ENCODE results near the gene DLK1.

The DLK1 gene

DNA sequence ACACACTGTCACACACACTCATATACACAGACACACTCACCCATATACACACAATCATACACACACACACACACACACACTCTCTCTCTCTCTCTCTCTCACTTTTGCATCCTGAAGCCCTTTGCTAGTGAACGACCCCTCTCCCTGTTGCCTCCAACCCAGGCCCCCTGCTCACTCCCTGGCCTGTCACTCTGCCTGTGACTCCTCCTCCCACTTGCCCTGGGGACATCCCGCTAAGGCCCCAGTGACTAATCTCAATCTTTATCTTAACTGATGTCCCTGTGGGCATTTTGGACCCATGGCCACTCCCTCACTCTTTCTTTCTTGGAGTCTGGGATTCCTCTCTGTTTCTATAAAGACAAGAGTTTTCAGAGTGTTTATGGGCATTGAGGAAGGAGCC lies 10.9 kb upstream of the DLK1 start:
- TF ChIP-seq EP300 (IDR thresholded peaks at IDR 0.05; ENCODE audit: borderline replicate concordance): no peak
- TF ChIP-seq, protein P1, sequence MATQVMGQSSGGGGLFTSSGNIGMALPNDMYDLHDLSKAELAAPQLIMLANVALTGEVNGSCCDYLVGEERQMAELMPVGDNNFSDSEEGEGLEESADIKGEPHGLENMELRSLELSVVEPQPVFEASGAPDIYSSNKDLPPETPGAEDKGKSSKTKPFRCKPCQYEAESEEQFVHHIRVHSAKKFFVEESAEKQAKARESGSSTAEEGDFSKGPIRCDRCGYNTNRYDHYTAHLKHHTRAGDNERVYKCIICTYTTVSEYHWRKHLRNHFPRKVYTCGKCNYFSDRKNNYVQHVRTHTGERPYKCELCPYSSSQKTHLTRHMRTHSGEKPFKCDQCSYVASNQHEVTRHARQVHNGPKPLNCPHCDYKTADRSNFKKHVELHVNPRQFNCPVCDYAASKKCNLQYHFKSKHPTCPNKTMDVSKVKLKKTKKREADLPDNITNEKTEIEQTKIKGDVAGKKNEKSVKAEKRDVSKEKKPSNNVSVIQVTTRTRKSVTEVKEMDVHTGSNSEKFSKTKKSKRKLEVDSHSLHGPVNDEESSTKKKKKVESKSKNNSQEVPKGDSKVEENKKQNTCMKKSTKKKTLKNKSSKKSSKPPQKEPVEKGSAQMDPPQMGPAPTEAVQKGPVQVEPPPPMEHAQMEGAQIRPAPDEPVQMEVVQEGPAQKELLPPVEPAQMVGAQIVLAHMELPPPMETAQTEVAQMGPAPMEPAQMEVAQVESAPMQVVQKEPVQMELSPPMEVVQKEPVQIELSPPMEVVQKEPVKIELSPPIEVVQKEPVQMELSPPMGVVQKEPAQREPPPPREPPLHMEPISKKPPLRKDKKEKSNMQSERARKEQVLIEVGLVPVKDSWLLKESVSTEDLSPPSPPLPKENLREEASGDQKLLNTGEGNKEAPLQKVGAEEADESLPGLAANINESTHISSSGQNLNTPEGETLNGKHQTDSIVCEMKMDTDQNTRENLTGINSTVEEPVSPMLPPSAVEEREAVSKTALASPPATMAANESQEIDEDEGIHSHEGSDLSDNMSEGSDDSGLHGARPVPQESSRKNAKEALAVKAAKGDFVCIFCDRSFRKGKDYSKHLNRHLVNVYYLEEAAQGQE (IDR thresholded peaks at IDR 0.05; ENCODE audit: low read depth): no peak
- TF ChIP-seq YY1 (IDR thresholded peaks at IDR 0.05; ENCODE audit: low read depth): no peak
- no peak for TF ChIP-seq TEAD4 (IDR thresholded peaks at IDR 0.05)
- TF ChIP-seq EGR1 (IDR thresholded peaks at IDR 0.05): no peak
- TF ChIP-seq RAD21 (IDR thresholded peaks at IDR 0.05; ENCODE audit: low read depth): no peak
- TF ChIP-seq CREB1 (IDR thresholded peaks at IDR 0.05; ENCODE audit: low read depth): no peak
- no peak for TF ChIP-seq ZBTB7A (IDR thresholded peaks at IDR 0.05; ENCODE audit: low read depth)
- TF ChIP-seq TCF12 (IDR thresholded peaks at IDR 0.05; ENCODE audit: low read depth): no peak
- TF ChIP-seq, protein P2, sequence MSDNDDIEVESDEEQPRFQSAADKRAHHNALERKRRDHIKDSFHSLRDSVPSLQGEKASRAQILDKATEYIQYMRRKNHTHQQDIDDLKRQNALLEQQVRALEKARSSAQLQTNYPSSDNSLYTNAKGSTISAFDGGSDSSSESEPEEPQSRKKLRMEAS (IDR thresholded peaks at IDR 0.05): no peak
- TF ChIP-seq, protein P3, sequence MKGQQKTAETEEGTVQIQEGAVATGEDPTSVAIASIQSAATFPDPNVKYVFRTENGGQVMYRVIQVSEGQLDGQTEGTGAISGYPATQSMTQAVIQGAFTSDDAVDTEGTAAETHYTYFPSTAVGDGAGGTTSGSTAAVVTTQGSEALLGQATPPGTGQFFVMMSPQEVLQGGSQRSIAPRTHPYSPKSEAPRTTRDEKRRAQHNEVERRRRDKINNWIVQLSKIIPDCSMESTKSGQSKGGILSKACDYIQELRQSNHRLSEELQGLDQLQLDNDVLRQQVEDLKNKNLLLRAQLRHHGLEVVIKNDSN (IDR thresholded peaks at IDR 0.05): no peak

DNA sequence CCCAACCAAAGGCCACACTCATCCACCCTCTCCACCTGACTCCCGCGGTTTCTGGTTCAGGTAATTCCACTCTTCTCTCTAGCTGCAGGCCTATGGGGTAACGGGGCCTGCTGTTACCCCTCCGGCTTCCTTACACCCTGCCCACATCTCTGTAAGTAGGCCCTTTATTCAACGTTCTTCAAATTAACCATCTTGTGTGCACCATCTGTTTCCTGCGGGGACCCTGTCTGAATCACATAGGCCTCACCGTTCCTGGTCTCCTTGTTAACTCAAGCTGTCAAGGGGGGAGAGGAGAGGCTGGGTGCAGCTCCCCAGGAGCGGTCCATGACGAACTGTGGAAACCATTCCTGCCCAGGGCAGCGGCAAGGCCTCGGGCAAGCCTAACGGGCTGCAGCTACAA lies 9.3 kb upstream of the DLK1 start:
- TF ChIP-seq TEAD4 (IDR thresholded peaks at IDR 0.05): no peak
- TF ChIP-seq EGR1 (IDR thresholded peaks at IDR 0.05): no peak
- TF ChIP-seq CREB1 (IDR thresholded peaks at IDR 0.05; ENCODE audit: low read depth): no peak
- TF ChIP-seq NFIC (IDR thresholded peaks at IDR 0.05): no peak
- no peak for TF ChIP-seq FOXM1 (IDR thresholded peaks at IDR 0.05; ENCODE audit: borderline replicate concordance, low read depth)
- TF ChIP-seq, protein P1 (IDR thresholded peaks at IDR 0.05; ENCODE audit: low read depth): no peak
- TF ChIP-seq TAF1 (IDR thresholded peaks at IDR 0.05; ENCODE audit: low read depth): no peak
- TF ChIP-seq YY1 (IDR thresholded peaks at IDR 0.05; ENCODE audit: low read depth): no peak
- no peak for TF ChIP-seq CEBPB (IDR thresholded peaks at IDR 0.05)
- TF ChIP-seq, protein P2 (IDR thresholded peaks at IDR 0.05): no peak
- TF ChIP-seq, protein P3 (IDR thresholded peaks at IDR 0.05): no peak
- no peak for TF ChIP-seq RAD21 (IDR thresholded peaks at IDR 0.05; ENCODE audit: low read depth)
- no peak for TF ChIP-seq TCF12 (IDR thresholded peaks at IDR 0.05; ENCODE audit: low read depth)
- TF ChIP-seq EP300 (IDR thresholded peaks at IDR 0.05; ENCODE audit: borderline replicate concordance): no peak
- TF ChIP-seq ZBTB7A (IDR thresholded peaks at IDR 0.05; ENCODE audit: low read depth): no peak

DNA sequence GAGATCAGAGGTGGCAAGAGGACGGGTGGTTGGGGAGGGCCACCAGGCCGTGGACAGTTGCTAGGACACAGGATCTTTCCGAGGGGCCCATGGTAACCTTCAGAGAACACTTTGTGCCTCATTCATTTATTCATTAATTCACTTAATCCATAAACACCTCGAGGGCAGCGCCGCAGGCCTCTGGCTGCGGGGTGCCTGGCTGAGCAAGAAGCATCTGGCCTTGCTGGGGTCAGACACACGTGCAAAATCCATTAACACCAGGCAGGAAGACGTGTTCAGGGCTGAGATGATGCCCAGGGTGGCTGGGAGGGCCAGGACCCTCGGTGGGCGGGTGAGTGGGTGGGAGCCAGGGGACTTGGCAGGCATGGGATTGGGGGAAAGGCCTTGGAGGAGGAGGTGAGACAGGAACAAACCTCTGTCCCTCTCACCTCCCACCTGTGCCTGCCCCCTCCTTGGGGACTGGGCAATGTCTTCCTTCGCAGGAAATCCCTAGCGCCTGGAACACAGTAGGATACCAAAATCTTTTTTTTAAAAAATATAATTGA lies 6.6 kb upstream of the DLK1 start:
- no peak for TF ChIP-seq RAD21 (IDR thresholded peaks at IDR 0.05; ENCODE audit: low read depth)
- no peak for TF ChIP-seq CREB1 (IDR thresholded peaks at IDR 0.05; ENCODE audit: low read depth)
- no peak for TF ChIP-seq EGR1 (IDR thresholded peaks at IDR 0.05)

DNA sequence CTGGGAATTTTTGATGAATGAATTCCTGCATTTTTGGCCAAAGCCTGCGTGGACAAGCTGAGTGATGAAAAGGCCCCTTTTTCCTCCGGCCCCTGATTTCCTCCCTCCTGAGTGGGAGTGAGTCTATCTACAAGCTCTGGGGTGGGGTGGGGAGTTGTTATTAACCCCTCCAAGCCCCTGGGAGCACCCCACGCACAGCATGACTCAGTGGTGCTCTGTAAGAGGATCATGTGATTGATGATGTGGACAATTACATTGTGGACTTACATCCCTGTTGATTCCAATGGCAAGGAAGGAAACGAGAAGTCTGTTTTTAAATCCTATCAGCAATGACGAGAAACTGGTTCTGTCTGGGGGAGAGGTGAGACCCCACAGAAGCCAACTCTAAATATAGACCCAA lies 5.1 kb upstream of the DLK1 start:
- TF ChIP-seq TEAD4 (IDR thresholded peaks at IDR 0.05) (no peak), ZBTB7A (IDR thresholded peaks at IDR 0.05; ENCODE audit: low read depth) (no peak), EGR1 (IDR thresholded peaks at IDR 0.05) (no peak), NFIC (IDR thresholded peaks at IDR 0.05) (no peak), FOXM1 (IDR thresholded peaks at IDR 0.05; ENCODE audit: borderline replicate concordance, low read depth) (no peak), TAF1 (IDR thresholded peaks at IDR 0.05; ENCODE audit: low read depth) (no peak), CEBPB (IDR thresholded peaks at IDR 0.05) (no peak), EP300 (IDR thresholded peaks at IDR 0.05; ENCODE audit: borderline replicate concordance) (no peak), TCF12 (IDR thresholded peaks at IDR 0.05; ENCODE audit: low read depth) (no peak), RAD21 (IDR thresholded peaks at IDR 0.05; ENCODE audit: low read depth) (no peak), CREB1 (IDR thresholded peaks at IDR 0.05; ENCODE audit: low read depth) (no peak), YY1 (IDR thresholded peaks at IDR 0.05; ENCODE audit: low read depth) (no peak)
- TF ChIP-seq, protein P3 (IDR thresholded peaks at IDR 0.05): no peak

DNA sequence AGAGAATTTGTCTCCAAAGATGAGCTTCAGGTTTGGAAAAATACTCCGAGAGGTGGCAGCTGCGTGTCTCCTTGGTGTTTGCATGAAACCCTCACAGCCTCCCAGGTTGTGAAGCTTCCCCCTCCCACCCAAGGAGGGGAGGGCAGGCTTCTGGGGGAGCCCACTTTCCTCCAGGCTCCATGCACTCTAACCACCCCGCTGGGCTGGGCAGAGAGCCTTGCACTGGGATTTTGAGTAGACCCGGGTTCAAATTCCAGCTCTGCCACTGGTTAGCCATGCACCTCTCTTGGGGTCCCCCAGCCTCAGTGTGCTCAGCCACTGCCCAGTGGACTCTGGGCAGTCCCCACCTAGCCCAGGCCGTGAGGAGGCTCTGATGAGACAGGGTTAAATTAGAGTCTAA lies 4.3 kb upstream of the DLK1 start:
- TF ChIP-seq TAF1 (IDR thresholded peaks at IDR 0.05; ENCODE audit: low read depth) (no peak), CEBPB (IDR thresholded peaks at IDR 0.05) (no peak), CREB1 (IDR thresholded peaks at IDR 0.05; ENCODE audit: low read depth) (no peak), EP300 (IDR thresholded peaks at IDR 0.05; ENCODE audit: borderline replicate concordance) (no peak), TEAD4 (IDR thresholded peaks at IDR 0.05) (no peak), RAD21 (IDR thresholded peaks at IDR 0.05; ENCODE audit: low read depth) (no peak), ZBTB7A (IDR thresholded peaks at IDR 0.05; ENCODE audit: low read depth) (no peak), YY1 (IDR thresholded peaks at IDR 0.05; ENCODE audit: low read depth) (no peak), TCF12 (IDR thresholded peaks at IDR 0.05; ENCODE audit: low read depth) (no peak), EGR1 (IDR thresholded peaks at IDR 0.05) (no peak), FOXM1 (IDR thresholded peaks at IDR 0.05; ENCODE audit: borderline replicate concordance, low read depth) (no peak), NFIC (IDR thresholded peaks at IDR 0.05) (no peak)
- TF ChIP-seq, protein P1 (IDR thresholded peaks at IDR 0.05; ENCODE audit: low read depth): no peak
- TF ChIP-seq, protein P2 (IDR thresholded peaks at IDR 0.05): no peak
- TF ChIP-seq, protein P3 (IDR thresholded peaks at IDR 0.05): no peak
